ENCODE data around the gene SLC12A9.

The SLC12A9 gene

GRCh38 chr7:100888988-100889750 lies 36.7 kb downstream of the SLC12A9 start, which contains the start of gene UFSP1:
TSS of gene UFSP1 (minus strand) at chr7:100889715. CDS start at chr7:100889271, 444 bp downstream.
- DNase-seq (ENCODE audit: low read depth in 1 of 2, low spot score in 1 of 2), result peak in 1 of 2 experiments; percentile 84
- no peak for TF ChIP-seq CTCF (IDR thresholded peaks at IDR 0.05; ENCODE audit: insufficient read depth, low read length)
- TF ChIP-seq GABPA (IDR thresholded peaks at IDR 0.05; ENCODE audit: low read depth), result no peak
- TF ChIP-seq SPI1 (IDR thresholded peaks at IDR 0.05; ENCODE audit: borderline replicate concordance, low read depth), result no peak
- peak; percentile 20; the same call in 1 of the 2 replicates for TF ChIP-seq POLR2AphosphoS5 (IDR thresholded peaks at IDR 0.05; ENCODE audit: low read depth)
- no peak for TF ChIP-seq REST (IDR thresholded peaks at IDR 0.05; ENCODE audit: insufficient replicate concordance, low read depth)
- peak within 1 kb of the TSS; percentile 73 for H3K4me3 ChIP-seq (replicated peaks; ENCODE audit: insufficient read depth, low read length)
- H3K27ac ChIP-seq (replicated peaks), result peak within 1 kb of the TSS; percentile 86
- peaks cover 18% of the 10 kb centered on the region for H3K27me3 ChIP-seq (ENCODE audit: insufficient read depth, poor library complexity, severe bottlenecking)

GRCh38 chr7:100890653-100891567 lies 38.4 kb downstream of the SLC12A9 start:
- Histone ChIP-seq H3K4me3 (replicated peaks; ENCODE audit: insufficient read depth, low read length) (no peak overlapping the region; the same call in 1 of the 2 replicates), H3K27me3 (ENCODE audit: insufficient read depth, poor library complexity, severe bottlenecking) (peaks cover 31% of the 10 kb centered on the region), H3K27ac (replicated peaks) (no peak overlapping the region)
- DNase-seq (ENCODE audit: low read depth in 1 of 2, low spot score in 1 of 2), result no peak
- no peak for TF ChIP-seq SPI1 (IDR thresholded peaks at IDR 0.05; ENCODE audit: borderline replicate concordance, low read depth)
- TF ChIP-seq POLR2AphosphoS5 (IDR thresholded peaks at IDR 0.05; ENCODE audit: low read depth), result no peak
- TF ChIP-seq CTCF (IDR thresholded peaks at IDR 0.05; ENCODE audit: insufficient read depth, low read length), result no peak
- TF ChIP-seq GABPA (IDR thresholded peaks at IDR 0.05; ENCODE audit: low read depth), result no peak
- TF ChIP-seq REST (IDR thresholded peaks at IDR 0.05; ENCODE audit: insufficient replicate concordance, low read depth), result no peak

GRCh38 chr7:100891568-100892247 lies 39.2 kb downstream of the SLC12A9 start:
- Histone ChIP-seq H3K4me3 (replicated peaks; ENCODE audit: insufficient read depth, low read length) (no peak overlapping the region), H3K27me3 (ENCODE audit: insufficient read depth, poor library complexity, severe bottlenecking) (peaks cover 38% of the 10 kb centered on the region), H3K27ac (replicated peaks) (no peak overlapping the region)
- TF ChIP-seq SPI1 (IDR thresholded peaks at IDR 0.05; ENCODE audit: borderline replicate concordance, low read depth), result no peak
- no peak for TF ChIP-seq GABPA (IDR thresholded peaks at IDR 0.05; ENCODE audit: low read depth)
- TF ChIP-seq REST (IDR thresholded peaks at IDR 0.05; ENCODE audit: insufficient replicate concordance, low read depth), result no peak
- no peak for DNase-seq (ENCODE audit: low read depth in 1 of 2, low spot score in 1 of 2)

Data from HL-60 (cell line).